HepG2 (cell line): ENCODE data around the gene CPM. TPM values are rescaled to one million over a fixed set of nuclear protein-coding genes. Genes with fewer than 3 reads are reported as not detected.
A peak's percentile ranks its signal among the peaks of the same experiment; 100 is the strongest.

ENCODE experiments used
- ATF7 ChIP-seq, 2 experiments: fragments of 450-650 bp in 1 of 2; sonication (generic) in 1 of 2; formaldehyde crosslinking in 1 of 2; IDR thresholded peaks; 2 replicates each; pipeline versions ENCODE4 v1.4.0 to v1.6.1; 2016 to 2020; ENCODE audit warnings: antibody characterized with exemption in 1 of 2, mild to moderate bottlenecking in 1 of 2, missing genetic modification reagents in 1 of 2
- BCL3 ChIP-seq: sonication (generic); formaldehyde crosslinking; IDR thresholded peaks from 2 replicates; pipeline ENCODE4 v1.5.1; 2020; ENCODE audit warnings: mild to moderate bottlenecking, missing genetic modification reagents, moderate library complexity
- ELK4 ChIP-seq: sonication (generic); formaldehyde crosslinking; IDR thresholded peaks from 2 replicates; pipeline ENCODE4 v1.9.0; 2021; ENCODE audit warnings: missing genetic modification reagents, borderline replicate concordance
- FOSL1 ChIP-seq: sonication (generic); formaldehyde crosslinking; IDR thresholded peaks from 2 replicates; pipeline ENCODE4 v1.9.0; 2021; ENCODE audit warnings: missing genetic modification reagents, borderline replicate concordance
- FOXK2 ChIP-seq: fragments of 450-650 bp; IDR thresholded peaks from 2 replicates; pipeline ENCODE4 v1.6.1; 2016
- FOXO1 ChIP-seq: sonication (generic); formaldehyde crosslinking; IDR thresholded peaks from 2 replicates; pipeline ENCODE4 v1.4.0; 2020; ENCODE audit warnings: missing genetic modification reagents
- HOXA9 ChIP-seq: sonication (generic); formaldehyde crosslinking; IDR thresholded peaks from 2 replicates; pipeline ENCODE4 v1.8.1; 2022; ENCODE audit warnings: missing genetic modification reagents, mild to moderate bottlenecking, moderate library complexity, borderline replicate concordance
- JUNB ChIP-seq: sonication (generic); formaldehyde crosslinking; IDR thresholded peaks from 2 replicates; pipeline ENCODE4 v1.8.0; 2022; ENCODE audit warnings: missing genetic modification reagents, mild to moderate bottlenecking, borderline replicate concordance
- NKX3-1 ChIP-seq: sonication (generic); formaldehyde crosslinking; IDR thresholded peaks from 2 replicates; pipeline ENCODE4 v1.5.0; 2020; ENCODE audit warnings: missing genetic modification reagents
- PLSCR1 ChIP-seq: sonication (generic); formaldehyde crosslinking; IDR thresholded peaks from 2 replicates; pipeline ENCODE4 v1.5.0; 2020; ENCODE audit warnings: missing genetic modification reagents, mild to moderate bottlenecking, borderline replicate concordance
- RBFOX2 ChIP-seq: fragments of 200-400 bp; formaldehyde crosslinking; IDR thresholded peaks from 2 replicates; pipeline ENCODE4 v1.6.1; 2017; ENCODE audit warnings: low read depth, mild to moderate bottlenecking, low read length
- SIX1 ChIP-seq: sonication (generic); formaldehyde crosslinking; IDR thresholded peaks from 2 replicates; pipeline ENCODE4 v1.4.0; 2020; ENCODE audit warnings: missing genetic modification reagents, borderline replicate concordance
- SNAPC4 ChIP-seq: sonication (generic); formaldehyde crosslinking; IDR thresholded peaks from 2 replicates; pipeline ENCODE4 v1.4.0; 2020; ENCODE audit warnings: mild to moderate bottlenecking, missing genetic modification reagents
- SRSF1 ChIP-seq: fragments of 200-400 bp; formaldehyde crosslinking; optimal IDR thresholded peaks from 2 replicates; pipeline ENCODE3; 2017; ENCODE audit warnings: mild to moderate bottlenecking, low read depth, low read length, moderate library complexity
- TFDP2 ChIP-seq: sonication (generic); formaldehyde crosslinking; IDR thresholded peaks from 2 replicates; pipeline ENCODE4 v1.4.0; 2020; ENCODE audit warnings: missing genetic modification reagents
- ZIK1 ChIP-seq: sonication (generic); formaldehyde crosslinking; IDR thresholded peaks from 2 replicates; pipeline ENCODE4 v1.5.0; 2020; ENCODE audit warnings: mild to moderate bottlenecking, low read depth, missing genetic modification reagents, borderline replicate concordance
- ZNF331 ChIP-seq: sonication (generic); formaldehyde crosslinking; IDR thresholded peaks from 2 replicates; pipeline ENCODE4 v1.4.0; 2020; ENCODE audit warnings: missing genetic modification reagents
- ZNF367 ChIP-seq: sonication (generic); formaldehyde crosslinking; IDR thresholded peaks from 2 replicates; pipeline ENCODE4 v1.4.0; 2020; ENCODE audit warnings: missing genetic modification reagents, borderline replicate concordance
- polyA plus RNA-seq, 8 experiments: library from polyadenylated mRNA; depleted of rRNA in 3 of 8; stranded (reverse) in 7 of 8; unstranded in 1 of 8; fragments of >200 nt; fragmentation: Illumina TruSeq in 4 of 8; extraction: Trizol in 4 of 8; gene quantifications; 2 replicates each; pipeline versions ENCODE4 v1.2.1 to v1.2.3, GENCODE V29; 2011 to 2016; ENCODE audit warnings: low read depth in 4 of 8, missing spikeins in 1 of 8, mixed read lengths in 1 of 8; ENCODE audit not compliant: insufficient read depth in 1 of 8
- total RNA-seq, 5 experiments: library from RNA; depleted of rRNA; stranded (reverse); fragments of >200 nt; fragmentation: Illumina TruSeq; extraction: Trizol; gene quantifications; 2 replicates each; pipeline ENCODE4 v1.2.3, GENCODE V29; 2016; ENCODE audit warnings: low read depth in 1 of 5

Gene CPM
- total and polyA plus RNA-seq, 2 of the 13 experiments (the other 11 are each of a cell fraction or from before 2014, with no cell fraction given) = not detected

- TF ChIP-seq ELK4 (CRISPR knock-in tag) (0 out of 2 replicates have a peak, but pooled peaks have one; percentile 41), ATF7 (IDR thresholded peaks at IDR 0.05) (no peak), ATF7 (CRISPR knock-in tag; IDR thresholded peaks at IDR 0.05) (no peak), HOXA9 (CRISPR knock-in tag) (0 out of 2 replicates have a peak, but pooled peaks have one; percentile 52), FOXK2 (peak; percentile 47), ZIK1 (CRISPR knock-in tag) (no peak), ZNF331 (no peak; the same call in none of the 2 replicates), SIX1 (CRISPR knock-in tag) (peak; percentile 50; the same call in 1 of the 2 replicates), PLSCR1 (peak; percentile 83; the same call in 1 of the 2 replicates), FOXO1 (CRISPR knock-in tag) (peak; percentile 83), SRSF1 (peak; percentile 57), ZNF367 (CRISPR knock-in tag) (peak; percentile 98), RBFOX2 (peak; percentile 94), NKX3-1 (CRISPR knock-in tag) (peak; percentile 70), FOSL1 (CRISPR knock-in tag) (no peak), TFDP2 (CRISPR knock-in tag) (peak; percentile 80), JUNB (no peak; the same call in 1 of the 2 replicates), SNAPC4 (CRISPR knock-in tag) (0 out of 2 replicates have a peak, but pooled peaks have one; percentile 27), BCL3 (no peak)
These were observed 124.4 kb downstream of the CPM start (continued) for GRCh38 chr12:68808388-68809189.
